GM23338 (cell line): ENCODE measurements around the gene DCP2. TPM values are rescaled to one million over a fixed set of nuclear protein-coding genes. Genes with fewer than 3 reads are reported as not detected.

ENCODE experiments used
- ATAC-seq: fragments of 200-7000 bp; cut with Tn5 transposase; 3 replicates; pipeline ENCODE4 v1.9.1; 2020
- DNase-seq: peaks from one replicate; pipeline ENCODE4 v3.0.0-alpha.2; 2015; ENCODE audit warnings: low spot score
- H2AFZ ChIP-seq: fragments of 200-600 bp; sonication (generic); 2 replicates; pipeline ENCODE4 v1.8.0; 2016; ENCODE audit warnings: antibody characterized with exemption, mild to moderate bottlenecking, moderate library complexity
- H3F3A ChIP-seq: fragments of 200-600 bp; sonication (generic); replicated peaks from 2 replicates; pipeline ENCODE4 v1.8.0; 2017; ENCODE audit warnings: antibody characterized with exemption, mixed run types, low read depth
- H3K27ac ChIP-seq: fragments of 200-600 bp; sonication (generic); 2 replicates; pipeline ENCODE4 v1.6.1; 2016; ENCODE audit warnings: low read depth
- H3K27me3 ChIP-seq: fragments of 200-600 bp; sonication (generic); 2 replicates; pipeline ENCODE4 v1.8.0; 2016; ENCODE audit warnings: mild to moderate bottlenecking, mixed run types, moderate library complexity; ENCODE audit not compliant: insufficient read depth
- H3K36me3 ChIP-seq: fragments of 200-600 bp; sonication (generic); 2 replicates; pipeline ENCODE4 v1.8.0; 2016; ENCODE audit warnings: mild to moderate bottlenecking; ENCODE audit not compliant: insufficient read depth
- H3K4me1 ChIP-seq: fragments of 200-600 bp; sonication (generic); 2 replicates; pipeline ENCODE4 v1.8.0; 2016; ENCODE audit warnings: mild to moderate bottlenecking, moderate library complexity; ENCODE audit not compliant: insufficient read depth
- H3K4me2 ChIP-seq: fragments of 200-600 bp; sonication (generic); 2 replicates; pipeline ENCODE4 v1.7.1; 2017; ENCODE audit warnings: mixed run types
- H3K4me3 ChIP-seq: fragments of 200-600 bp; sonication (generic); 2 replicates; pipeline ENCODE4 v1.6.1; 2016; ENCODE audit warnings: mixed run types
- H3K79me2 ChIP-seq: fragments of 200-600 bp; sonication (generic); replicated peaks from 2 replicates; pipeline ENCODE4 v1.8.0; 2017; ENCODE audit warnings: mild to moderate bottlenecking; ENCODE audit not compliant: insufficient read depth
- H3K9me2 ChIP-seq: fragments of 200-600 bp; sonication (generic); 2 replicates; pipeline ENCODE4 v1.8.0; 2017; ENCODE audit not compliant: insufficient read depth
- H4K20me1 ChIP-seq: fragments of 200-600 bp; sonication (generic); replicated peaks from 2 replicates; pipeline ENCODE4 v1.8.0; 2017; ENCODE audit warnings: mild to moderate bottlenecking; ENCODE audit not compliant: insufficient read depth
- H3K27ac Mint-ChIP-seq: 2 replicates; pipeline ENCODE4 v1.8.0; 2020; ENCODE audit warnings: inconsistent platforms, mild to moderate bottlenecking, moderate library complexity, mixed read lengths
- H3K27me3 Mint-ChIP-seq: 3 replicates; pipeline ENCODE4 v1.8.0; 2022; ENCODE audit warnings: low read depth, mild to moderate bottlenecking, moderate library complexity, mixed read lengths, inconsistent platforms; ENCODE audit not compliant: insufficient read depth, poor library complexity
- H3K36me3 Mint-ChIP-seq: 3 replicates; pipeline ENCODE4 v1.8.0; 2021; ENCODE audit warnings: low read depth, mild to moderate bottlenecking, inconsistent platforms, moderate library complexity, mixed read lengths
- H3K4me1 Mint-ChIP-seq: 3 replicates; pipeline ENCODE4 v1.8.0; 2020; ENCODE audit warnings: mild to moderate bottlenecking, inconsistent platforms, mixed read lengths
- H3K4me3 Mint-ChIP-seq: 3 replicates; pipeline ENCODE4 v1.8.0; 2021; ENCODE audit warnings: moderate library complexity, mild to moderate bottlenecking, inconsistent platforms, mixed read lengths
- H3K9me3 Mint-ChIP-seq: 3 replicates; pipeline ENCODE4 v1.8.0; 2020; ENCODE audit warnings: moderate library complexity, mild to moderate bottlenecking, inconsistent platforms, mixed read lengths
- CREB1 ChIP-seq: fragments of 250-450 bp; sonication (Bioruptor Pico); IDR thresholded peaks from 2 replicates; pipeline ENCODE4 v1.5.0; 2020; ENCODE audit warnings: low read depth, mild to moderate bottlenecking, moderate library complexity
- CTCF ChIP-seq, 2 experiments: fragments of 200-600 bp in 1 of 2; sonication (generic) in 1 of 2; conservative IDR thresholded peaks; 2 replicates each; pipeline versions ENCODE4 v1.5.1 to v1.6.1; 2016 to 2017; ENCODE audit warnings: antibody characterized with exemption in 2 of 2, low read depth in 2 of 2, mild to moderate bottlenecking in 2 of 2, moderate library complexity in 1 of 2
- ETS1 ChIP-seq: IDR thresholded peaks from 2 replicates; pipeline ENCODE4 v1.6.1; 2016; ENCODE audit warnings: antibody characterized with exemption
- EZH2 ChIP-seq: fragments of 200-600 bp; sonication (generic); IDR thresholded peaks from one replicate; pipeline ENCODE4 v1.8.0; 2017; ENCODE audit warnings: antibody characterized with exemption, mild to moderate bottlenecking, low read depth; ENCODE audit not compliant: unreplicated experiment
- EZH2phosphoT487 ChIP-seq: fragments of 200-600 bp; sonication (generic); IDR thresholded peaks from one replicate; pipeline ENCODE4 v1.8.1; 2018; ENCODE audit warnings: antibody characterized with exemption; ENCODE audit not compliant: unreplicated experiment
- JUNB ChIP-seq: IDR thresholded peaks from one replicate; pipeline ENCODE4 v1.6.1; 2016; ENCODE audit warnings: antibody characterized with exemption; ENCODE audit not compliant: unreplicated experiment
- NANOG ChIP-seq: IDR thresholded peaks from 2 replicates; pipeline ENCODE4 v1.6.1; 2016; ENCODE audit warnings: antibody characterized with exemption, borderline replicate concordance
- POLR2AphosphoS5 ChIP-seq: IDR thresholded peaks from 2 replicates; pipeline ENCODE4 v1.6.1; 2016; ENCODE audit warnings: antibody characterized with exemption, low read depth
- REST ChIP-seq: IDR thresholded peaks from one replicate; pipeline ENCODE4 v1.6.1; 2018; ENCODE audit warnings: antibody characterized with exemption; ENCODE audit not compliant: unreplicated experiment
- STAT1 ChIP-seq: IDR thresholded peaks from one replicate; pipeline ENCODE4 v1.6.1; 2016; ENCODE audit warnings: antibody characterized with exemption; ENCODE audit not compliant: unreplicated experiment
- ZNF114 ChIP-seq: fragments of 250-450 bp; sonication (Bioruptor Pico); IDR thresholded peaks from 2 replicates; pipeline ENCODE4 v1.5.0; 2020; ENCODE audit warnings: mild to moderate bottlenecking, moderate library complexity
- ZNF331 ChIP-seq: fragments of 250-450 bp; sonication (Bioruptor Pico); IDR thresholded peaks from 2 replicates; pipeline ENCODE4 v1.5.0; 2020; ENCODE audit warnings: low read depth, mild to moderate bottlenecking, moderate library complexity
- ZNF462 ChIP-seq: fragments of 250-450 bp; sonication (Bioruptor Pico); IDR thresholded peaks from 2 replicates; pipeline ENCODE4 v1.5.0; 2020; ENCODE audit warnings: mild to moderate bottlenecking, moderate library complexity
- polyA plus RNA-seq: library from polyadenylated mRNA; unstranded; fragments of >200 nt; fragmentation: Nextera tagmentation; extraction: Ambion mirVana; gene quantifications from 2 replicates; pipeline ENCODE4 v1.2.1, GENCODE V29; 2016
- total RNA-seq: library from RNA; depleted of rRNA; stranded (reverse); fragments of >200 nt; shearing (Covaris generic); gene quantifications from 2 replicates; pipeline ENCODE4 v1.2.3, GENCODE V29; 2014

DCP2 gene
- total and polyA plus RNA-seq, 2 experiments from 2014 or later = 96.6 to 165 TPM

- H3K4me3 ChIP-seq = no peak overlapping the region
- no peaks in the 10 kb centered on the region for H3K27me3 ChIP-seq
- Mint-ChIP-seq H3K9me3 (no peaks in the 10 kb centered on the region), H3K4me1 (peaks cover 24% of the 10 kb centered on the region), H3K27me3 (peaks cover 2% of the 10 kb centered on the region), H3K4me3 (no peak overlapping the region), H3K27ac (no peak overlapping the region), H3K36me3 (no peaks in the 10 kb centered on the region)
- ATAC-seq = no peak
- peaks cover 6% of the 10 kb centered on the region; the same call in 1 of the 2 replicates for H3K4me1 ChIP-seq
- H3F3A ChIP-seq = no peaks in the 10 kb centered on the region
- no peak overlapping the region for H3K4me2 ChIP-seq
- H3K27ac ChIP-seq = no peak overlapping the region
- H3K36me3 ChIP-seq = 0 out of 2 replicates have a peak, but pooled peaks cover under 1% of the 10 kb centered on the region
- no peak for TF ChIP-seq JUNB
- TF ChIP-seq POLR2AphosphoS5 = no peak
- TF ChIP-seq STAT1 = no peak
- no peak for TF ChIP-seq EZH2phosphoT487
- no peak for TF ChIP-seq ZNF114
- no peak for TF ChIP-seq CREB1 (CRISPR knock-in tag)
- no peak for TF ChIP-seq CTCF (conservative IDR thresholded peaks at IDR 0.05; ENCODE audit: low read depth in 2 of 2)
- no peak for TF ChIP-seq ZNF462 (CRISPR knock-in tag)
- TF ChIP-seq NANOG = no peak
- TF ChIP-seq EZH2 = no peak
- no peak for TF ChIP-seq ZNF331 (CRISPR knock-in tag)
- no peak for TF ChIP-seq ETS1
- no peak for TF ChIP-seq REST
- no peak for DNase-seq
- H4K20me1 ChIP-seq = no peaks in the 10 kb centered on the region
- H3K79me2 ChIP-seq = no peaks in the 10 kb centered on the region
- H2AFZ ChIP-seq = peak overlapping the region; percentile 90
- 0 out of 2 replicates have a peak, but pooled peaks cover 2% of the 10 kb centered on the region for H3K9me2 ChIP-seq
Measured at GRCh38 chr5:112960863-112961504, 15.6 kb upstream of the DCP2 start.
